Measurements from ENCODE around the gene CHAC2. TPM values are rescaled to one million over a fixed set of nuclear protein-coding genes. Genes with fewer than 3 reads are reported as not detected.
"Not testable (repeated sequence)": the region's sequence is repeated elsewhere in the genome, so short reads cannot be mapped to it uniquely, and the experiment has no call there.

CHAC2 gene
- polyA plus RNA-seq (2011; rRNA removed): 0.98 and 2.0 TPM in 2 replicates
- polyA minus RNA-seq (2011; rRNA and poly(A)+ RNA removed): 0.41 and 0.57 TPM in 2 replicates

GRCh38 chr2:53767405-53768241 is at the start of gene CHAC2:
Gene CHAC2, plus strand, starts transcription at chr2:53767804. Its CDS starts 83 bp downstream, at chr2:53767887.
- CTCF ChIA-PET: interaction anchor here (1.4 to 1.7 kb wide), 2 partner anchors 19 to 30 kb away, joined by 4 read pairs; partner anchors contain the start of genes ASB3 and ERLEC1
- TF ChIP-seq CTCF (IDR thresholded peaks at IDR 0.05; ENCODE audit: insufficient read depth, low read depth, low read length): peak; percentile 45
- peak; percentile 37 for DNase-seq (ENCODE audit: low read depth)
- POLR2A ChIA-PET: interaction anchor here (0.7 kb wide), 1 partner anchor 146 kb away, joined by 3 read pairs; no protein-coding TSS in a partner anchor
- Histone ChIP-seq H3K4me3 (ENCODE audit: low read depth, low read length) (peak within 1 kb of the TSS; percentile 71), H3K27me3 (ENCODE audit: control insufficient read depth, insufficient read depth, low read length) (no peaks in the 10 kb centered on the region), H3K36me3 (ENCODE audit: control insufficient read depth, insufficient read depth, low read length) (peaks cover 3% of the 10 kb centered on the region; the same call in 1 of the 2 replicates)

- POLR2A ChIA-PET; CTCF ChIA-PET; H3K36me3 ChIP-seq (ENCODE audit: control insufficient read depth, insufficient read depth, low read length); H3K4me3 ChIP-seq (ENCODE audit: low read depth, low read length); H3K27me3 ChIP-seq (ENCODE audit: control insufficient read depth, insufficient read depth, low read length); DNase-seq (ENCODE audit: low read depth): not testable (repeated sequence)
Measured at GRCh38 chr2:53720944-53721343, 46.7 kb upstream of the CHAC2 start.

GRCh38 chr2:53724536-53724935 is 43.1 kb upstream of the CHAC2 start:
- no peak for TF ChIP-seq CTCF (IDR thresholded peaks at IDR 0.05; ENCODE audit: insufficient read depth, low read depth, low read length)
- H3K27me3 ChIP-seq (ENCODE audit: control insufficient read depth, insufficient read depth, low read length): no peaks in the 10 kb centered on the region
- H3K4me3 ChIP-seq (ENCODE audit: low read depth, low read length): no peak overlapping the region
- DNase-seq (ENCODE audit: low read depth): peak; percentile 33
- CTCF ChIA-PET: no interaction called here
- POLR2A ChIA-PET: no interaction called here
- H3K36me3 ChIP-seq (ENCODE audit: control insufficient read depth, insufficient read depth, low read length): no peaks in the 10 kb centered on the region

GRCh38 chr2:53725662-53726061 is 41.9 kb upstream of the CHAC2 start:
- H3K36me3 ChIP-seq (ENCODE audit: control insufficient read depth, insufficient read depth, low read length): no peaks in the 10 kb centered on the region
- no peaks in the 10 kb centered on the region for H3K27me3 ChIP-seq (ENCODE audit: control insufficient read depth, insufficient read depth, low read length)
- POLR2A ChIA-PET: no interaction called here
- no peak for TF ChIP-seq CTCF (IDR thresholded peaks at IDR 0.05; ENCODE audit: insufficient read depth, low read depth, low read length)
- H3K4me3 ChIP-seq (ENCODE audit: low read depth, low read length): no peak overlapping the region
- CTCF ChIA-PET: interaction anchor here (1.1 kb wide), 1 partner anchor 14 kb away, joined by 4 read pairs; no protein-coding TSS in a partner anchor
- DNase-seq (ENCODE audit: low read depth): no peak

GRCh38 chr2:53727921-53728320 is 39.7 kb upstream of the CHAC2 start:
- DNase-seq (ENCODE audit: low read depth): no peak
- CTCF ChIA-PET: no interaction called here
- Histone ChIP-seq H3K36me3 (ENCODE audit: control insufficient read depth, insufficient read depth, low read length) (no peaks in the 10 kb centered on the region), H3K27me3 (ENCODE audit: control insufficient read depth, insufficient read depth, low read length) (no peaks in the 10 kb centered on the region), H3K4me3 (ENCODE audit: low read depth, low read length) (no peak overlapping the region)
- POLR2A ChIA-PET: no interaction called here
- no peak for TF ChIP-seq CTCF (IDR thresholded peaks at IDR 0.05; ENCODE audit: insufficient read depth, low read depth, low read length)

All from BJ (cell line).